Gastroesophageal sphincter (tissue), 4 donors: ENCODE measurements around the gene BCL2. TPM values are rescaled to one million over a fixed set of nuclear protein-coding genes. Genes with fewer than 3 reads are reported as not detected.

Experiments used
- ATAC-seq: fragments of 150-250 bp; one replicate; pipeline ENCODE4 v1.9.1; 2016; ENCODE audit warnings: mild to moderate bottlenecking, moderate library complexity
- H3K27ac ChIP-seq, 4 donors: fragments of 200-600 bp; sonication (generic) in 3 of 4; 1 replicate in 3 of 4; 2 replicates in 1 of 4; pipeline ENCODE4 v1.5.1; 2016 to 2019
- H3K27me3 ChIP-seq: fragments of 200-600 bp; sonication (generic); one replicate; pipeline ENCODE4 v1.5.1; 2019
- H3K36me3 ChIP-seq, 2 donors: fragments of 200-600 bp; sonication (generic); one replicate each; pipeline ENCODE4 v1.5.1; 2019; ENCODE audit warnings: control low read depth in 1 of 2
- H3K4me1 ChIP-seq, 3 donors: fragments of 200-600 bp; sonication (generic); 1 replicate in 2 of 3; 2 replicates in 1 of 3; pipeline ENCODE4 v1.5.1; 2016 to 2019; ENCODE audit warnings: control low read depth in 2 of 3
- H3K4me3 ChIP-seq, 2 donors: fragments of 200-600 bp; sonication (generic); one replicate each; pipeline ENCODE4 v1.5.1; 2019; ENCODE audit warnings: mild to moderate bottlenecking in 1 of 2, moderate library complexity in 1 of 2
- H3K9me3 ChIP-seq, 3 donors: fragments of 200-600 bp; sonication (generic); one replicate each; pipeline ENCODE4 v1.5.1; 2017 to 2019; ENCODE audit warnings: control low read depth in 2 of 3
- CTCF ChIP-seq, 4 experiments: fragments of 200-600 bp in 2 of 4; fragments of 450-650 bp in 2 of 4; sonication (generic) in 1 of 4; IDR thresholded peaks; one replicate each; pipeline ENCODE4 v1.5.1; 2017 to 2019; ENCODE audit warnings: antibody characterized with exemption in 4 of 4, mild to moderate bottlenecking in 2 of 4, moderate library complexity in 2 of 4
- EP300 ChIP-seq: sonication (generic); formaldehyde crosslinking; IDR thresholded peaks from one replicate; pipeline ENCODE4 v1.6.1; 2017; ENCODE audit warnings: antibody characterized with exemption, mild to moderate bottlenecking
- POLR2A ChIP-seq, 2 donors: fragments of 450-650 bp; IDR thresholded peaks; one replicate each; pipeline ENCODE4 v1.6.1; 2017; ENCODE audit warnings: antibody characterized with exemption in 2 of 2, mild to moderate bottlenecking in 2 of 2, moderate library complexity in 1 of 2
- POLR2AphosphoS5 ChIP-seq: sonication (generic); formaldehyde crosslinking; IDR thresholded peaks from one replicate; pipeline ENCODE4 v1.6.1; 2017; ENCODE audit warnings: antibody characterized with exemption
- WGBS, 2 donors: methylation state at CpG; one replicate each; pipeline ENCODE4 v1.1.5; 2018; ENCODE audit warnings: low coverage in 1 of 2; 5-methylcytosine and 5-hydroxymethylcytosine counted together
- total RNA-seq, 4 donors: library from RNA; depleted of rRNA; stranded (reverse); fragments of >200 nt; gene quantifications; one replicate each; pipeline ENCODE4 v1.1.0, GENCODE V29; 2016

The BCL2 gene
- total RNA-seq, 4 donors from 2014 or later: 31.2 to 41.7 (median 32.7) TPM

- no peak for ATAC-seq
- Histone ChIP-seq H3K27me3 (no peaks in the 10 kb centered on the region), H3K27ac (no peak overlapping the region), H3K9me3 (no peaks in the 10 kb centered on the region), H3K36me3 (no peaks in the 10 kb centered on the region), H3K4me1 (peaks cover 0 to 15% (median 7%) of the 10 kb centered on the region in 3 donors), H3K4me3 (no peak overlapping the region)
- WGBS, 2 donors: 64 to 73% methylated on average over 6 of the region's 6 CpGs
- TF ChIP-seq CTCF (IDR thresholded peaks at IDR 0.05): no peak
- TF ChIP-seq POLR2AphosphoS5: no peak
- no peak for TF ChIP-seq POLR2A (IDR thresholded peaks at IDR 0.05)
- TF ChIP-seq EP300: no peak
Observed at GRCh38 chr18:63107171-63107845, 212.3 kb downstream of the BCL2 start.

- Histone ChIP-seq H3K36me3 (no peaks in the 10 kb centered on the region), H3K9me3 (no peaks in the 10 kb centered on the region), H3K27me3 (no peaks in the 10 kb centered on the region), H3K27ac (no peak overlapping the region), H3K4me1 (peaks cover 0 to 9% (median 1%) of the 10 kb centered on the region in 3 donors), H3K4me3 (no peak overlapping the region)
- TF ChIP-seq CTCF (IDR thresholded peaks at IDR 0.05): no peak
- no peak for TF ChIP-seq POLR2AphosphoS5
- TF ChIP-seq EP300: no peak
- no peak for TF ChIP-seq POLR2A (IDR thresholded peaks at IDR 0.05)
- no peak for ATAC-seq
- WGBS, 2 donors: 87 to 94% methylated on average over 3 of the region's 3 CpGs
Observed at GRCh38 chr18:63106727-63107126, 212.8 kb downstream of the BCL2 start.

GRCh38 chr18:63105636-63106316, 213.8 kb downstream of the BCL2 start:
- 100% methylated on average over 3 to 7 of the region's 14 CpGs for WGBS, 2 donors
- TF ChIP-seq POLR2AphosphoS5 (no peak), CTCF (IDR thresholded peaks at IDR 0.05) (no peak), POLR2A (IDR thresholded peaks at IDR 0.05) (no peak), EP300 (no peak)
- Histone ChIP-seq H3K27ac (no peak overlapping the region), H3K4me3 (no peak overlapping the region), H3K4me1 (no peaks in the 10 kb centered on the region), H3K27me3 (no peaks in the 10 kb centered on the region), H3K36me3 (no peaks in the 10 kb centered on the region), H3K9me3 (no peaks in the 10 kb centered on the region)
- ATAC-seq: no peak

- TF ChIP-seq POLR2AphosphoS5: no peak
- no peak for TF ChIP-seq EP300
- TF ChIP-seq POLR2A (IDR thresholded peaks at IDR 0.05): no peak
- TF ChIP-seq CTCF (IDR thresholded peaks at IDR 0.05): no peak
- H3K4me1 ChIP-seq: no peaks in the 10 kb centered on the region
- no peaks in the 10 kb centered on the region for H3K27me3 ChIP-seq
- no peak overlapping the region for H3K27ac ChIP-seq
- no peak overlapping the region for H3K4me3 ChIP-seq
- H3K9me3 ChIP-seq: no peaks in the 10 kb centered on the region
- 88 to 94% methylated on average over 5 to 11 of the region's 12 CpGs for WGBS, 2 donors
- H3K36me3 ChIP-seq: no peaks in the 10 kb centered on the region
- no peak for ATAC-seq
Observed at GRCh38 chr18:63104868-63105267, 214.7 kb downstream of the BCL2 start.
